ENCODE results near the gene CLCNKB. TPM values are rescaled to one million over a fixed set of nuclear protein-coding genes. Genes with fewer than 3 reads are reported as not detected.

The CLCNKB gene
- total RNA-seq, 2 experiments from 2014 or later, result not detected

DNA sequence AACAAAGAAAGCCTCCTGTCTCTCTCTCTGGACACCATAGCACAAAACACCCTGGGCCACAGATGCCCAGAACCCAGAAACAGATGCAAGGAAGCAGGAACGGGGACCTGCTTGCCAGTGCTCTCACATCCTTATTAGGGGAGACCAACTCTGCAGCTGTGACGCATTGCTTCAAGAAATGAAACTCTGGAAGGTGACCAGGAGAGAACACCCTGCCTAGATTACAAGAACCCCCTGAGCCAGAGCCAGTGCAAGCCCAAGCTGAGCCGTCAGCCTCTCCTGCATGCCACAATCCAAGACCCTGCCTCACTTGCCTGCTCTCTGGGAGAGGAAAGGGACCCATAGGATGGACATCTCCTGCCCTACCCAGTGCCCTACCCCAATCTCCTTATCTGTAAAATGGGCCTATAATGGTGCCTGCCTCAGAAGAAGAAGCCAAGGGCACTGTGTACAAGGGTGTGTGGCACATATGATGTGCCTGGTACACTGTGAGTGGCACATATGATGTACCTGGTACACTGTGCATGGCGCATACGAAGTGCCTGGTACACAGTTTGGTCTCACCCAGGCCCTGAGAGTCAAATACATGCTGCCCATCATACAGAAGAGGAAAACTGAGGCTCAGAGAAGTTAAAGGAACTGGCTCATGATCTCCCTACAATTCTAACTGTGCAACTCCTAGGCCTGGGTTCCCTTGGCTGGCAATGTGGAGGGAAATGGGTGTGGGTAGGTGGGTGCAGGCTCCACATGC is 46.7 kb downstream of the CLCNKB start:
- Mint-ChIP-seq H3K36me3 (ENCODE audit: low read depth) (no peaks in the 10 kb centered on the region), H3K4me3 (no peak overlapping the region), H3K27me3 (no peaks in the 10 kb centered on the region), H3K27ac (no peak overlapping the region), H3K9me3 (no peaks in the 10 kb centered on the region), H3K4me1 (ENCODE audit: low read depth) (no peaks in the 10 kb centered on the region)
- intact Hi-C loops (cut with micrococcal nuclease), result no loop called here
- ChIA-PET CTCF (interaction anchor here (1.1 to 4.2 kb wide), 2 partner anchors 12 to 98 kb away, joined by 3 to 10 read pairs; no protein-coding TSS in a partner anchor), POLR2A (no interaction called here)
- no peak for TF ChIP-seq CTCF (IDR thresholded peaks at IDR 0.05)
- no peak for DNase-seq
- ATAC-seq, result no peak

GRCh38 chr1:16091296-16091695 is 47.7 kb downstream of the CLCNKB start:
- TF ChIP-seq CTCF (IDR thresholded peaks at IDR 0.05), result no peak
- DNase-seq (no peak), ATAC-seq (no peak)
- POLR2A ChIA-PET, result no interaction called here
- Mint-ChIP-seq H3K27me3 (peaks cover under 1% of the 10 kb centered on the region), H3K4me1 (ENCODE audit: low read depth) (no peaks in the 10 kb centered on the region), H3K36me3 (ENCODE audit: low read depth) (no peaks in the 10 kb centered on the region), H3K4me3 (no peak overlapping the region), H3K27ac (no peak overlapping the region), H3K9me3 (no peaks in the 10 kb centered on the region)
- intact Hi-C loops (cut with micrococcal nuclease), result no loop called here
- CTCF ChIA-PET, result interaction anchor here (2.1 to 4.2 kb wide), 2 partner anchors 9 to 13 kb away, joined by 10 to 11 read pairs; no protein-coding TSS in a partner anchor

- CTCF ChIA-PET, result interaction anchor here (2.1 to 4.2 kb wide), 2 partner anchors 10 to 14 kb away, joined by 10 to 11 read pairs; no protein-coding TSS in a partner anchor
Measured at GRCh38 chr1:16092097-16092922, 48.7 kb downstream of the CLCNKB start.

GRCh38 chr1:16092923-16093511 is 49.4 kb downstream of the CLCNKB start:
- intact Hi-C loops (cut with micrococcal nuclease), result no loop called here
- DNase-seq, result no peak
- Mint-ChIP-seq H3K4me1 (ENCODE audit: low read depth) (no peaks in the 10 kb centered on the region), H3K27ac (no peak overlapping the region), H3K9me3 (no peaks in the 10 kb centered on the region), H3K27me3 (peaks cover 4% of the 10 kb centered on the region), H3K4me3 (no peak overlapping the region), H3K36me3 (ENCODE audit: low read depth) (no peaks in the 10 kb centered on the region)
- no peak for TF ChIP-seq CTCF (IDR thresholded peaks at IDR 0.05)
- ChIA-PET POLR2A (no interaction called here), CTCF (interaction anchor here (2.1 to 4.2 kb wide), 2 partner anchors 11 to 14 kb away, joined by 10 to 11 read pairs; no protein-coding TSS in a partner anchor)
- ATAC-seq, result no peak

More at GRCh38 chr1:16092097-16092922, 48.7 kb downstream of the CLCNKB start:
- H3K36me3 Mint-ChIP-seq (ENCODE audit: low read depth), result no peaks in the 10 kb centered on the region
- no peak for DNase-seq
- no peak overlapping the region for H3K4me3 Mint-ChIP-seq
- no peaks in the 10 kb centered on the region for H3K4me1 Mint-ChIP-seq (ENCODE audit: low read depth)
- POLR2A ChIA-PET, result no interaction called here
- intact Hi-C loops (cut with micrococcal nuclease), result no loop called here
- H3K27me3 Mint-ChIP-seq, result peaks cover 4% of the 10 kb centered on the region
- TF ChIP-seq CTCF (IDR thresholded peaks at IDR 0.05), result no peak
- ATAC-seq, result no peak
- no peak overlapping the region for H3K27ac Mint-ChIP-seq
- H3K9me3 Mint-ChIP-seq, result no peaks in the 10 kb centered on the region
